Body of pancreas (tissue), 4 donors: ENCODE results near the gene MACO1. TPM values are rescaled to one million over a fixed set of nuclear protein-coding genes. Genes with fewer than 3 reads are reported as not detected.
A peak's percentile ranks its signal among the peaks of the same experiment; 100 is the strongest.

Source experiments
- ATAC-seq: fragments of 150-250 bp; one replicate; pipeline ENCODE4 v1.9.1; 2016
- DNase-seq, 4 donors: peaks; one replicate each; pipeline ENCODE4 v3.0.0-alpha.2; 2019
- H3K27ac ChIP-seq, 4 donors: fragments of 200-600 bp; sonication (generic); 1 replicate in 3 of 4; 2 replicates in 1 of 4; pipeline versions ENCODE4 v1.5.1 to v1.6.1; 2016 to 2019; ENCODE audit warnings: mild to moderate bottlenecking in 1 of 4, mixed read lengths in 1 of 4, moderate library complexity in 1 of 4
- H3K27me3 ChIP-seq, 2 donors: fragments of 200-600 bp; sonication (generic); one replicate each; pipeline ENCODE4 v1.6.0; 2016; ENCODE audit warnings: mild to moderate bottlenecking in 1 of 2
- H3K36me3 ChIP-seq, 2 donors: fragments of 200-600 bp; sonication (generic); replicated peaks in 1 of 2; 2 replicates each; pipeline ENCODE4 v1.5.1; 2016; ENCODE audit warnings: low read depth in 2 of 2; ENCODE audit not compliant: insufficient read depth in 1 of 2
- H3K4me1 ChIP-seq: fragments of 200-600 bp; sonication (generic); one replicate; pipeline ENCODE4 v1.6.0; 2016
- H3K4me3 ChIP-seq, 2 donors: fragments of 200-600 bp; sonication (generic); 1 replicate in 1 of 2; 2 replicates in 1 of 2; pipeline ENCODE4 v1.5.1; 2016 to 2019
- H3K9me3 ChIP-seq, 3 donors: fragments of 200-600 bp; sonication (generic); 1 replicate in 2 of 3; 2 replicates in 1 of 3; pipeline ENCODE4 v1.5.1; 2016
- POLR2A ChIP-seq, 3 donors: fragments of 450-650 bp; IDR thresholded peaks; one replicate each; pipeline ENCODE4 v1.6.1; 2016; ENCODE audit warnings: antibody characterized with exemption in 3 of 3, mild to moderate bottlenecking in 2 of 3
- WGBS, 2 donors: methylation state at CpG; one replicate each; pipeline ENCODE4 v1.1.5; 2017; 5-methylcytosine and 5-hydroxymethylcytosine counted together
- intact Hi-C: fragments of 100-400 bp; cut with DNase I; formaldehyde crosslinking; loops from one replicate; pipeline ENCODE4 v1.15.1; 2023
- total RNA-seq, 2 donors: library from RNA; depleted of rRNA; stranded (reverse); fragments of >200 nt; gene quantifications; one replicate each; pipeline ENCODE4 v1.1.0, GENCODE V29; 2016
- TF ChIP-seq, protein P1 (sequence below), 7 experiments: fragments of 450-650 bp in 4 of 7; fragments of 200-600 bp in 3 of 7; sonication (generic) in 3 of 7; IDR thresholded peaks; one replicate each; pipeline ENCODE4 v1.5.1; 2016 to 2019; ENCODE audit warnings: antibody characterized with exemption in 7 of 7

The MACO1 gene
- total RNA-seq, 2 donors from 2014 or later = 21.3 to 23.4 TPM

DNA sequence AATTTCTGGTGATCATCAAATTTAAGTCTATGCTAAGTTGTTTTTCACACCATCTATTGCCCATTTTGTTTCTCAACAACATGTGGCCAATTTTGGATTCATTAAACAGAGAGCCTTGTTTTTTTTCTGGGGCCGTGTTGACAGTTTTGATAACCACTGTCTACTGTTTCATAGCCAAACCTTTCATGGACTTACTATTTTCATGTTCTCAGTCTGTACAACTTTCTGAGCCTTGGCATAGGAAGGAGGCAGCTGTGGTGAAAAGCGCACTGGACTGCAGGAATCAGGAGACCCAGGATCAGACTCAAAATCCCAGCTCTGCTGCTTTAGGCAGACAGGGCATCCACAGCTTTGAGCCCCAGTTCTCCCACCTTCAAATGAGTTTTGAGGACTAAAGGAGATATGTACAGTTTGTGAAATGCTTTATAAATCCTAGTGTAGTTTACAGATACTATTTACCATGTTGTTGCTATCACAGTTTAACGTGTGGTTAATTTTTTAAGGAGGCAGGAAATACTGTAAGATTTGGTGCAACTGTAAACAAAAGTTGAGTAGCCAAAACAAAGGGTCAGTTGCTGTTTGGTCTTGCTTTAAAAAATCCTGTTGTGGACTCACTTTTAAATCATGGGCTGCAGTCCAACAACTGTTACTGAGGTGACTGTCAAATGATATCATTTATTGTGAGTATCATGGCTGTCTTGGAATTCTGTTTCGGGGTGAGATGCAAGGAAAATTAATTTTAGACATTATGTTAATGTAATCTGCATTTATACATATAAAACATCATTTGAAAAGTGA is 2.9 kb downstream of the MACO1 start:
- Histone ChIP-seq H3K27me3 (no peaks in the 10 kb centered on the region), H3K36me3 (no peaks in the 10 kb centered on the region), H3K27ac (peak overlapping the region; percentile 7 to 61 (median 37)), H3K4me1 (peaks cover 56% of the 10 kb centered on the region), H3K9me3 (no peaks in the 10 kb centered on the region), H3K4me3 (no peak overlapping the region)
- DNase-seq = no peak
- ATAC-seq = no peak
- intact Hi-C loops = no loop called here
- WGBS, 2 donors = 11 to 17% methylated on average over 4 of the region's 4 CpGs
- TF ChIP-seq, protein P1, sequence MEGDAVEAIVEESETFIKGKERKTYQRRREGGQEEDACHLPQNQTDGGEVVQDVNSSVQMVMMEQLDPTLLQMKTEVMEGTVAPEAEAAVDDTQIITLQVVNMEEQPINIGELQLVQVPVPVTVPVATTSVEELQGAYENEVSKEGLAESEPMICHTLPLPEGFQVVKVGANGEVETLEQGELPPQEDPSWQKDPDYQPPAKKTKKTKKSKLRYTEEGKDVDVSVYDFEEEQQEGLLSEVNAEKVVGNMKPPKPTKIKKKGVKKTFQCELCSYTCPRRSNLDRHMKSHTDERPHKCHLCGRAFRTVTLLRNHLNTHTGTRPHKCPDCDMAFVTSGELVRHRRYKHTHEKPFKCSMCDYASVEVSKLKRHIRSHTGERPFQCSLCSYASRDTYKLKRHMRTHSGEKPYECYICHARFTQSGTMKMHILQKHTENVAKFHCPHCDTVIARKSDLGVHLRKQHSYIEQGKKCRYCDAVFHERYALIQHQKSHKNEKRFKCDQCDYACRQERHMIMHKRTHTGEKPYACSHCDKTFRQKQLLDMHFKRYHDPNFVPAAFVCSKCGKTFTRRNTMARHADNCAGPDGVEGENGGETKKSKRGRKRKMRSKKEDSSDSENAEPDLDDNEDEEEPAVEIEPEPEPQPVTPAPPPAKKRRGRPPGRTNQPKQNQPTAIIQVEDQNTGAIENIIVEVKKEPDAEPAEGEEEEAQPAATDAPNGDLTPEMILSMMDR (IDR thresholded peaks at IDR 0.05) = no peak
- no peak for TF ChIP-seq POLR2A (IDR thresholded peaks at IDR 0.05)

DNA sequence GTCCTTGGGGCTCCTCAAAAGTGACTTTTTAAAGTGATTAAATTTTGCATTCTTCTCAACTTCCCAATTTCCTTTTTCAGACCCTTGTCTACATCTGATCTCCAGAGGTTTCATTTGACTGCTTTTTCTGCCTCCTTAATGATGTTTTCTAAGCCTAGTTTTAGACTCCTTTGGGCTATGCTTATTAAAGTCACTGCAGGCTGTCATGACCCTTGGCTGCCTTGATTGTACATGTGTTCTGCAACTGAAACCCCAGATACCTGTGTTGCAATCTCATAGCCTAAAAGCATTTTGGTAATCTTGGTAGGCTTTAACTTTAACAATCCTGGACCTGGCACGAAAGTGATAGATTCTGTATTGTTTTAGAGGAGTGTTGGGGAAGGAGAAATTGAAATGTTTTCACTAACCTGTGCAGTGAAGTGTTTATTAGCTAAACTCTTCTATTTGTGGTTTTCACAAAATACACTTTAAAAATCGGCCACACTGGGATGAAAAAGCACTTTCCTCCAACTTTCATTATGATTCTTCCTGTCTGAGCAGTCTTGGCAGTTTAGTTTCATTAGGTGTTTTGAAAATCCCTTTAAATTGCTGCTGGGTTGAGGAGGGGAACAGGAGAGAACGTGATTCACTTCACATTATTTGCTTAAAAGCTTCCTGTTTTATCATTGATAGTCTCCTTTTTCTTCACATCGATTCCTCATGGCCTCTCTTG is 4.9 kb downstream of the MACO1 start:
- H3K9me3 ChIP-seq = no peaks in the 10 kb centered on the region
- peak overlapping the region in 2 of 4 donors; percentile 27 to 41 for H3K27ac ChIP-seq
- WGBS, 2 donors = 5 to 8% methylated on average over 4 of the region's 4 CpGs
- no peak for ATAC-seq
- intact Hi-C loops = no loop called here
- H3K36me3 ChIP-seq = no peaks in the 10 kb centered on the region
- TF ChIP-seq POLR2A (IDR thresholded peaks at IDR 0.05) = no peak
- TF ChIP-seq, protein P1 (IDR thresholded peaks at IDR 0.05) = no peak
- no peak overlapping the region for H3K4me3 ChIP-seq
- no peaks in the 10 kb centered on the region for H3K27me3 ChIP-seq
- H3K4me1 ChIP-seq = peaks cover 51% of the 10 kb centered on the region
- DNase-seq = no peak

GRCh38 chr1:25437672-25438071 is 7.0 kb downstream of the MACO1 start:
- H3K27me3 ChIP-seq = no peaks in the 10 kb centered on the region
- 95 to 96% methylated on average over 8 of the region's 8 CpGs for WGBS, 2 donors
- no peak overlapping the region for H3K27ac ChIP-seq
- peaks cover 61% of the 10 kb centered on the region for H3K4me1 ChIP-seq
- ATAC-seq = no peak
- H3K4me3 ChIP-seq = no peak overlapping the region
- intact Hi-C loops = no loop called here
- H3K9me3 ChIP-seq = no peaks in the 10 kb centered on the region
- no peak for DNase-seq
- no peaks in the 10 kb centered on the region for H3K36me3 ChIP-seq
- TF ChIP-seq, protein P1 (IDR thresholded peaks at IDR 0.05) = no peak
- no peak for TF ChIP-seq POLR2A (IDR thresholded peaks at IDR 0.05)

DNA sequence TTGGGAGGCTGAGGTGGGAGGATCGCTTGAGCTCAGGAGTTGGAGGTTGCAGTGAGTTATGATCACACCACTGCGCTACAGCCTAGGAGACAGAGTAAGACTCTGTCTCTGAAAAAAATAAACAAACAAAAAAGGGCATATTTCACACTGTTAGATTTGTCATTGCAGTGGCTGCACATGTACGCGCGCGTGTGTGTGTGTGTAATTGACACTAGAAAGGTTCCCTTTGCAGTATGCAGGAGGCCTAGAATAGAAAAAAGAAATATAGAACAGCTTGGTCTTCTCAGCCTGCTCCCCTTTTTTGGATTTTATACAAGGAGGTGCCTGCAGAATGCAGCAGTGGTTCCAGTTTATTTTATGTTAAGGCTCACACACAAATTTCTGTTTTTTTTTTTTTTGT is 8.6 kb downstream of the MACO1 start:
- Histone ChIP-seq H3K36me3 (no peaks in the 10 kb centered on the region), H3K9me3 (no peaks in the 10 kb centered on the region), H3K27me3 (no peaks in the 10 kb centered on the region), H3K27ac (no peak overlapping the region), H3K4me1 (peaks cover 45% of the 10 kb centered on the region), H3K4me3 (no peak overlapping the region)
- intact Hi-C loops = no loop called here
- ATAC-seq = no peak
- WGBS, 2 donors = 94 to 96% methylated on average over 6 of the region's 6 CpGs
- TF ChIP-seq, protein P1 (IDR thresholded peaks at IDR 0.05) = no peak
- TF ChIP-seq POLR2A (IDR thresholded peaks at IDR 0.05) = no peak
- no peak for DNase-seq
